Measurements from ENCODE around the gene KDELR1.

DNA sequence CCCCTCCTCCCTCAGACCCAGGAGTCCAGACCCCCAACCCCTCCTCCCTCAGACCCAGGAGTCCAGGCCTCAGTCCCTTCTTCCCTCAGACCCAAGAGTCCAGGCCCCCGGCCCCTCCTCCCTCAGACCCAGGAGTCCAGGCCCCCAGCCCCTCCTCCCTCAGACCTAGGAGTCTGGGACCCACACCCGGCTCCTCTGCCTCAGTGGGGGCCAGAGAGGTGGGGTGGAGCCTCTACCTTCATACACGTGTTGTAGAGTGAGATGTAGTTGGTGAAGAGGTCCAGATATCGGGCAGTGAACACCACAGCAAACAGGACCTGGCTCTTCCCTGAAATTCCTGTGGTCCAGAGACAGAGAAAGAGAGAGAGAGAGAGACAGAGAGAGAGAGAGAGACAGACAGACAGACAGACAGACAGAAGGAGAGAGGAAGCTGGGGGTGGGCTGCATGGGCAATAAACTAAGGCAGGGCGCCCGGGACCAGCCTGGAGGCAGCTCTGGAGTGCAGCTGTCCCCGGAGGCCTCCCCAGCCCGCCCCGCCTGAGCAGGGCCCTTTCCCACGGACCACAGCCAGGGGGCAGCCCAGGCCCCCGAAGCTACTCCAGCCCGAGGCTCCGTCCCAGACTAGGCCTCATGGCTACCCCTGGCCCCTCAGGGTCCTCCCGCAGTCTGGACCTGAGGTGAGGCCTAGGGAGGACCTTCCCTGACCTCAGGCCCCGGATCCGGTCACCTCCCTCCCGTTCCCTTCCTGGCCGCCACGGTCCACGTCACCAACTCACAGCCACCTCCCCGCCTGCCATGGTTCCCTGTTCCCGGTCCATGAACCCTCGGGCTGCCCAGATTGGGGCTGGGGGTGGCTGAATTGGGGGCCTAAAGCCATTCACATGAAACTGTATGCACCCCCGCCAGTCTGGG is 907 bp downstream of the KDELR1 start:
- TF ChIP-seq, protein P1, sequence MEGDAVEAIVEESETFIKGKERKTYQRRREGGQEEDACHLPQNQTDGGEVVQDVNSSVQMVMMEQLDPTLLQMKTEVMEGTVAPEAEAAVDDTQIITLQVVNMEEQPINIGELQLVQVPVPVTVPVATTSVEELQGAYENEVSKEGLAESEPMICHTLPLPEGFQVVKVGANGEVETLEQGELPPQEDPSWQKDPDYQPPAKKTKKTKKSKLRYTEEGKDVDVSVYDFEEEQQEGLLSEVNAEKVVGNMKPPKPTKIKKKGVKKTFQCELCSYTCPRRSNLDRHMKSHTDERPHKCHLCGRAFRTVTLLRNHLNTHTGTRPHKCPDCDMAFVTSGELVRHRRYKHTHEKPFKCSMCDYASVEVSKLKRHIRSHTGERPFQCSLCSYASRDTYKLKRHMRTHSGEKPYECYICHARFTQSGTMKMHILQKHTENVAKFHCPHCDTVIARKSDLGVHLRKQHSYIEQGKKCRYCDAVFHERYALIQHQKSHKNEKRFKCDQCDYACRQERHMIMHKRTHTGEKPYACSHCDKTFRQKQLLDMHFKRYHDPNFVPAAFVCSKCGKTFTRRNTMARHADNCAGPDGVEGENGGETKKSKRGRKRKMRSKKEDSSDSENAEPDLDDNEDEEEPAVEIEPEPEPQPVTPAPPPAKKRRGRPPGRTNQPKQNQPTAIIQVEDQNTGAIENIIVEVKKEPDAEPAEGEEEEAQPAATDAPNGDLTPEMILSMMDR (IDR thresholded peaks at IDR 0.05; ENCODE audit: low read length) = peak; percentile 47
- no peak for TF ChIP-seq EZH2 (IDR thresholded peaks at IDR 0.05; ENCODE audit: borderline replicate concordance, low read length)
